Measurements from ENCODE around the gene WSCD1. TPM values are rescaled to one million over a fixed set of nuclear protein-coding genes. Genes with fewer than 3 reads are reported as not detected.

WSCD1 gene
- total RNA-seq, 2 donors from 2014 or later: 1.7 to 4.1 TPM

DNA sequence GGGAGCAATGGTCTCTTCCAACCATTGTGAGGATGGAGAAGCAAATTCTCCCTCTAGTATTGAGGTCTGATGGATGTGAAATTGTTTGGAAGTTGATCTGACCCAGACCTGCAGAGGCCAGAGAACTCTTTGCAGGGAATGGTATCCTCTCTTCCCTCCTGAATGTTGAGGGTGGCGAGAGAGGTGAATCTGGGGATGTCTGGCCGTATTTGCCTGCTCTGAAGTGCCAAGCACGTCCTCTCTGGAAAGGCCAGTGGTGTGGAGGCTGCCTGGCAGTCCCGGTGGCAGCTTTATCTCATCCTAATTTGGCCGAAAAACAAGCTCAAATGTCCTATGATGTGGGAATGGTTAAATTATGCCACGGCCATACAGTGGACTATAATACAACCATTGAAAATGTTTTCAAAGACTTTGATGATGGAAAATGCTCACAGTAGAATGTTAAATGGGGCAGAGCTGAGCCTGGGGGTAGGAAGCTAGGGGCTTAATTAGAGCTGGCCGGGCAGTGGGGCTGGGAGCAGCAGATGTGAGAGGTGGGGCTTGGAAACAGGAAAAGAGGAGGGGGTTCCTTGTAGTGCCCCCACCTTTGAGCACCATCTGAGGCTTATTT is 30.8 kb downstream of the WSCD1 start:
- Histone ChIP-seq H3K27me3 (replicated peaks; ENCODE audit: insufficient read depth) (no peaks in the 10 kb centered on the region), H3K4me1 (replicated peaks) (no peaks in the 10 kb centered on the region), H3K36me3 (no peaks in the 10 kb centered on the region), H3K4me3 (no peak overlapping the region), H3K27ac (no peak overlapping the region), H3K9me3 (no peaks in the 10 kb centered on the region)
- intact Hi-C loops (cut with DNase I): no loop called here
- WGBS: 77% methylated on average over 7 of the region's 7 CpGs
- no peak for DNase-seq (ENCODE audit: low spot score)
- TF ChIP-seq POLR2AphosphoS5 (IDR thresholded peaks at IDR 0.05) (no peak), POLR2A (IDR thresholded peaks at IDR 0.05) (no peak)
- TF ChIP-seq, protein P1, sequence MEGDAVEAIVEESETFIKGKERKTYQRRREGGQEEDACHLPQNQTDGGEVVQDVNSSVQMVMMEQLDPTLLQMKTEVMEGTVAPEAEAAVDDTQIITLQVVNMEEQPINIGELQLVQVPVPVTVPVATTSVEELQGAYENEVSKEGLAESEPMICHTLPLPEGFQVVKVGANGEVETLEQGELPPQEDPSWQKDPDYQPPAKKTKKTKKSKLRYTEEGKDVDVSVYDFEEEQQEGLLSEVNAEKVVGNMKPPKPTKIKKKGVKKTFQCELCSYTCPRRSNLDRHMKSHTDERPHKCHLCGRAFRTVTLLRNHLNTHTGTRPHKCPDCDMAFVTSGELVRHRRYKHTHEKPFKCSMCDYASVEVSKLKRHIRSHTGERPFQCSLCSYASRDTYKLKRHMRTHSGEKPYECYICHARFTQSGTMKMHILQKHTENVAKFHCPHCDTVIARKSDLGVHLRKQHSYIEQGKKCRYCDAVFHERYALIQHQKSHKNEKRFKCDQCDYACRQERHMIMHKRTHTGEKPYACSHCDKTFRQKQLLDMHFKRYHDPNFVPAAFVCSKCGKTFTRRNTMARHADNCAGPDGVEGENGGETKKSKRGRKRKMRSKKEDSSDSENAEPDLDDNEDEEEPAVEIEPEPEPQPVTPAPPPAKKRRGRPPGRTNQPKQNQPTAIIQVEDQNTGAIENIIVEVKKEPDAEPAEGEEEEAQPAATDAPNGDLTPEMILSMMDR (IDR thresholded peaks at IDR 0.05): no peak

DNA sequence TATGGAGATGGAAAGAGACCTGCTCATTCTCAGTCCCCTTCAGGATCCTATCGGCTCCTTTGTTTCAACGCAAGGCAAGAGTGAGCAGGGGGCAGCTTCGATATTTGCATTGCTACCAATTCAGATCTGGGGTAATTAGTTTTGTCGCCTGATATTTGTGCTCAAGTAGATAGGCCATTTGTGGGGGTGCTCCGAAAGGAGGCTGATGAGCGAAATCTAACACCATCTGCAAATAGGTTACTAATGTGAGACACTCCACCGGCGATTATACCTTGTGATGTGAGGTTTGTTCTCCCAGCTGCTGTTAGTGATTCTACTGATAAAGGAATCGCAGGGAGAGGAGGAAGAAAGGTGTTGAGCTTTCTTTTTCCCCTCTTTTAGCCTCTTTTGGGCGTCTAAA is 31.5 kb downstream of the WSCD1 start:
- H3K4me1 ChIP-seq (replicated peaks): no peaks in the 10 kb centered on the region
- intact Hi-C loops (cut with DNase I): no loop called here
- no peak for DNase-seq (ENCODE audit: low spot score)
- H3K36me3 ChIP-seq: no peaks in the 10 kb centered on the region
- H3K9me3 ChIP-seq: no peaks in the 10 kb centered on the region
- WGBS: 38% methylated on average over 10 of the region's 10 CpGs
- no peaks in the 10 kb centered on the region for H3K27me3 ChIP-seq (replicated peaks; ENCODE audit: insufficient read depth)
- H3K4me3 ChIP-seq: no peak overlapping the region
- H3K27ac ChIP-seq: no peak overlapping the region
- TF ChIP-seq, protein P1 (IDR thresholded peaks at IDR 0.05): no peak
- TF ChIP-seq POLR2AphosphoS5 (IDR thresholded peaks at IDR 0.05) (no peak), POLR2A (IDR thresholded peaks at IDR 0.05) (no peak)

GRCh38 chr17:6102615-6103014 is 32.4 kb downstream of the WSCD1 start:
- no peaks in the 10 kb centered on the region for H3K4me1 ChIP-seq (replicated peaks)
- intact Hi-C loops (cut with DNase I): no loop called here
- H3K27me3 ChIP-seq (replicated peaks; ENCODE audit: insufficient read depth): no peaks in the 10 kb centered on the region
- H3K9me3 ChIP-seq: no peaks in the 10 kb centered on the region
- no peak for DNase-seq (ENCODE audit: low spot score)
- no peak overlapping the region for H3K27ac ChIP-seq
- WGBS: 61% methylated on average over 3 of the region's 3 CpGs
- H3K36me3 ChIP-seq: no peaks in the 10 kb centered on the region
- no peak overlapping the region for H3K4me3 ChIP-seq
- TF ChIP-seq POLR2A (IDR thresholded peaks at IDR 0.05) (no peak), POLR2AphosphoS5 (IDR thresholded peaks at IDR 0.05) (no peak)
- TF ChIP-seq, protein P1 (IDR thresholded peaks at IDR 0.05): no peak

- Histone ChIP-seq H3K27me3 (replicated peaks; ENCODE audit: insufficient read depth) (no peaks in the 10 kb centered on the region), H3K9me3 (no peaks in the 10 kb centered on the region), H3K4me3 (no peak overlapping the region), H3K27ac (no peak overlapping the region), H3K36me3 (no peaks in the 10 kb centered on the region), H3K4me1 (replicated peaks) (no peaks in the 10 kb centered on the region)
- WGBS: 68% methylated on average over 12 of the region's 12 CpGs
- TF ChIP-seq POLR2AphosphoS5 (IDR thresholded peaks at IDR 0.05) (no peak), POLR2A (IDR thresholded peaks at IDR 0.05) (no peak)
- TF ChIP-seq, protein P1 (IDR thresholded peaks at IDR 0.05): no peak
- intact Hi-C loops (cut with DNase I): no loop called here
- no peak for DNase-seq (ENCODE audit: low spot score)
Measured at GRCh38 chr17:6104956-6105648, 34.9 kb downstream of the WSCD1 start.

- no peak for DNase-seq (ENCODE audit: low spot score)
- no peaks in the 10 kb centered on the region for H3K27me3 ChIP-seq (replicated peaks; ENCODE audit: insufficient read depth)
- 41% methylated on average over 6 of the region's 6 CpGs for WGBS
- no peaks in the 10 kb centered on the region for H3K9me3 ChIP-seq
- no peak for TF ChIP-seq POLR2AphosphoS5 (IDR thresholded peaks at IDR 0.05)
- TF ChIP-seq, protein P1 (IDR thresholded peaks at IDR 0.05): no peak
- no peak for TF ChIP-seq POLR2A (IDR thresholded peaks at IDR 0.05)
- no peaks in the 10 kb centered on the region for H3K4me1 ChIP-seq (replicated peaks)
- no peaks in the 10 kb centered on the region for H3K36me3 ChIP-seq
- intact Hi-C loops (cut with DNase I): no loop called here
- no peak overlapping the region for H3K4me3 ChIP-seq
- H3K27ac ChIP-seq: no peak overlapping the region
Measured at GRCh38 chr17:6105649-6106007, 35.4 kb downstream of the WSCD1 start.
